Ishikawa (cell line): ENCODE measurements around the gene WDR83.

ENCODE experiments used
- CEBPB ChIP-seq: IDR thresholded peaks from 2 replicates; pipeline ENCODE4 v1.6.1; 2012
- CREB1 ChIP-seq: IDR thresholded peaks from 2 replicates; pipeline ENCODE4 v1.6.1; 2012; ENCODE audit warnings: low read depth
- EGR1 ChIP-seq: IDR thresholded peaks from 2 replicates; pipeline ENCODE4 v1.6.1; 2012
- EP300 ChIP-seq: IDR thresholded peaks from 2 replicates; pipeline ENCODE4 v1.6.1; 2012; ENCODE audit warnings: borderline replicate concordance
- FOXM1 ChIP-seq: IDR thresholded peaks from 2 replicates; pipeline ENCODE4 v1.6.1; 2012; ENCODE audit warnings: low read depth, borderline replicate concordance
- RAD21 ChIP-seq: IDR thresholded peaks from 2 replicates; pipeline ENCODE4 v1.6.1; 2012; ENCODE audit warnings: low read depth
- TAF1 ChIP-seq: IDR thresholded peaks from 2 replicates; pipeline ENCODE4 v1.6.1; 2012; ENCODE audit warnings: low read depth, mild to moderate bottlenecking
- TCF12 ChIP-seq: IDR thresholded peaks from 2 replicates; pipeline ENCODE4 v1.6.1; 2012; ENCODE audit warnings: low read depth
- TEAD4 ChIP-seq: IDR thresholded peaks from 2 replicates; pipeline ENCODE4 v1.6.1; 2012
- YY1 ChIP-seq: IDR thresholded peaks from 2 replicates; pipeline ENCODE4 v1.6.1; 2012; ENCODE audit warnings: low read depth
- TF ChIP-seq, protein P1 (sequence below): IDR thresholded peaks from 2 replicates; pipeline ENCODE4 v1.6.1; 2012
- TF ChIP-seq, protein P2 (sequence below): IDR thresholded peaks from 2 replicates; pipeline ENCODE4 v1.6.1; 2012

DNA sequence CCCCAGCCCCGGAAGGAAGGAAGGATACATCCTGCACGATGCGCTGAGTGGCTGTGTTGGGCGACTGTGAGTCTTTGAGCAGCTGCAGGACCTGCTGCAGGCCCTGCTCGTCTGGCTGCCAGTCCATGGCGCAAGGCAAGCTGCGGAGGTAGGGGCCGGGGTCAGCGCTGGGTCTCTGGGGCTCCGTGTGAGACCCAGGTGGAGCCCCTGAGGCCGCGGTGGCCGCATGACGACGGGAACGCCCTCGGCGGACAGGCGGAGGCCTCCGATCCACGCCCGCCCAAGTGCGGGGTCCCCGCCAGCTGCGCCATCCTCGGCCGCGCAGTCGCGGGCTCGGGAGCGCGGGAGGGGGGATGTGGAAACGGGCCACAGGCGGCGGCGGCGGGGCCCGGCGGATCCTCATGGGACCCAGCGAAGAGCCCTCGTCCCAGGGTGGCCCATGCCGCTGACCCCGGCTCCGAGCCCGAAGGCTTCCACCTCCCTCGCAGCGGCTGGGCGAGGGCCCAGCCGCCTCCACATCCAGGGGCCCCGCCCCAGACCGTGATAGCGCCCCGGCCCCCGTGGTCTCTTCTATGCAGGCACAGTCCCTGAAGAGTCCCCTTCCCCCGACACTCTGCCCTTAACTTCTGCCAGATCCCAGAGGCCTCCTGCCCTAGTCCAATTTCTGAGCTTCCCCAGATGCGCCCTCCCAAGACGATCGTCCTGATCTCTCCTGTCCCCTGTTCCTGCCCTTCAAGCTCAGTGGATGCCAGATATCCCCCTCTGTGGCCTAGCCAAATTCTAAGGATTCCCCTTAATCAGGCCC, 54.4 kb downstream of the WDR83 start:
- TF ChIP-seq, protein P1, sequence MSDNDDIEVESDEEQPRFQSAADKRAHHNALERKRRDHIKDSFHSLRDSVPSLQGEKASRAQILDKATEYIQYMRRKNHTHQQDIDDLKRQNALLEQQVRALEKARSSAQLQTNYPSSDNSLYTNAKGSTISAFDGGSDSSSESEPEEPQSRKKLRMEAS: no peak
- TF ChIP-seq TAF1 (no peak), EGR1 (no peak), CEBPB (no peak), TCF12 (no peak), TEAD4 (no peak), RAD21 (no peak), EP300 (no peak), YY1 (no peak), CREB1 (no peak), FOXM1 (no peak)
- TF ChIP-seq, protein P2, sequence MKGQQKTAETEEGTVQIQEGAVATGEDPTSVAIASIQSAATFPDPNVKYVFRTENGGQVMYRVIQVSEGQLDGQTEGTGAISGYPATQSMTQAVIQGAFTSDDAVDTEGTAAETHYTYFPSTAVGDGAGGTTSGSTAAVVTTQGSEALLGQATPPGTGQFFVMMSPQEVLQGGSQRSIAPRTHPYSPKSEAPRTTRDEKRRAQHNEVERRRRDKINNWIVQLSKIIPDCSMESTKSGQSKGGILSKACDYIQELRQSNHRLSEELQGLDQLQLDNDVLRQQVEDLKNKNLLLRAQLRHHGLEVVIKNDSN: no peak
